GDM1 (cell line): ENCODE data around the gene CHRNB1.

ENCODE experiments used
- DNase-seq: peaks from one replicate; lab custom pipeline; 2025; lab: John Stamatoyannopoulos, UW

CHRNB1 gene

DNA sequence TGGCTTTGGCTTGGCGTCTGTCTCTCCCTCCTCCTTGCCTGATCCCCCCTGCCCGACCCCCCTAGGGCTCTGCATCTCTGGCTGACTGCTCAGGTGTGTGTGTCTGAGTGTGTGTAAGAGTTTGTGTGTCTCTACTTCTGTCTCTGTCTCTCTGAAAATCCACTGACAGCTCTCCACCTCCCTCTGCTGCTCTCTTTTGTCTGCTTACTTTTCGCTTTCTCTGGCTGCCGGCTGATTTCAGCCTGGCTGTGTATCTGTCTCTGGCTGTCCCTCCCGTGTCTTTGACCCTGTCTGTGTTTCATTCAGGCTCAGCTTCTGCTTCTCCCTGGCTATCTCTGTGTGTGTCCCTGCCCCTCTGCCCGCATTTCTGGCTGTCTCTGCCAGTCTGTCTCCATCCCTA lies 28.5 kb upstream of the CHRNB1 start:
- DNase-seq: no peak

DNA sequence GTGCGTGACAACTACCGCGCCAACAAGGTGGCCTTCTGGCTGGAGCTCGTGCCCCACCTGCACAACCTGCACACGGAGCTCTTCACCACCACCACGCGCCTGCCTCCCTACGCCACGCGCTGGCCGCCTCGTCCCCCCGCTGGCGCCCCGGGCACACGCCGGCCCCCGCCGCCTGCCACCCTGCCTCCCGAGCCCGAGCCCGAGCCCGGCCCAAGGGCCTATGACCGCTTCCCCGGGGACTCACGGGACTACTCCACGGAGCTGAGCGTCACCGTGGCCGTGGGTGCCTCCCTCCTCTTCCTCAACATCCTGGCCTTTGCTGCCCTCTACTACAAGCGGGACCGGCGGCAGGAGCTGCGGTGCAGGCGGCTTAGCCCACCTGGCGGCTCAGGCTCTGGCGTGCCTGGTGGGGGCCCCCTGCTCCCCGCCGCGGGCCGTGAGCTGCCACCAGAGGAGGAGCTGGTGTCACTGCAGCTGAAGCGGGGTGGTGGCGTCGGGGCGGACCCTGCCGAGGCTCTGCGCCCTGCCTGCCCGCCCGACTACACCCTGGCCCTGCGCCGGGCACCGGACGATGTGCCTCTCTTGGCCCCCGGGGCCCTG lies 27.7 kb upstream of the CHRNB1 start:
- no peak for DNase-seq

DNA sequence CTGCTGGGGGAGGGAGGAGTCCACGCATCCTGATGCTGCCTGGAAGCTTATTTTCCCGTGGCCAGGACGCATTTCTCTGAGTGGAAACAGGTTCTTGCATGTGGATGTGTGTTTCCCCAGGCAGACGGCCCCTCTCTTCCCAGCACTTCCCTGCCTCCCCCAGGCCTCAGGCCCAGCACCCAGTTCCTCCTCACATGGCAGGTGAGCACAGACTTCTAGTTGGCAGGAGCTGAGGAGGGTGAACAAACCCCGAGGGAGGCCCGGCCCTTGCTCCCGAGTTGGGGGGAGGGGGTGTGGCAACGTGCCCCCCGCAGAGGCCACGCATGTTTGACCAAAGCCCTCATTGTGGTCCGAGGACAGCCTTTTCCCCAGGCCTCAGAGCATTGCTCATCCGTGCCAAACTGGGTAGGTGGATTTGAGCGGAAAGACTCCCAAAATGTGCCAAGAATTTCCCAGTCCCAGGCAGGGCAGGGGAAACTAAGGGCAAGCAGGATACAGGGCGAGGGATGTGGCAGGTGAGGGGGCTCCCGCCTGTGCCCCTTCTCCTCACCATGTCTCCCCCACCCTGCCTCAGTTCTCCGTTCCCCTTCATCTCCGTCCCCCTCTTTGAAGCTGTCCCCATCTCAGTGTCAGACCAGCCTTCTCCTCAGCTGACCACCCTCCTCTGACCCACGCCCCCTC lies 26.2 kb upstream of the CHRNB1 start:
- DNase-seq: no peak

DNA sequence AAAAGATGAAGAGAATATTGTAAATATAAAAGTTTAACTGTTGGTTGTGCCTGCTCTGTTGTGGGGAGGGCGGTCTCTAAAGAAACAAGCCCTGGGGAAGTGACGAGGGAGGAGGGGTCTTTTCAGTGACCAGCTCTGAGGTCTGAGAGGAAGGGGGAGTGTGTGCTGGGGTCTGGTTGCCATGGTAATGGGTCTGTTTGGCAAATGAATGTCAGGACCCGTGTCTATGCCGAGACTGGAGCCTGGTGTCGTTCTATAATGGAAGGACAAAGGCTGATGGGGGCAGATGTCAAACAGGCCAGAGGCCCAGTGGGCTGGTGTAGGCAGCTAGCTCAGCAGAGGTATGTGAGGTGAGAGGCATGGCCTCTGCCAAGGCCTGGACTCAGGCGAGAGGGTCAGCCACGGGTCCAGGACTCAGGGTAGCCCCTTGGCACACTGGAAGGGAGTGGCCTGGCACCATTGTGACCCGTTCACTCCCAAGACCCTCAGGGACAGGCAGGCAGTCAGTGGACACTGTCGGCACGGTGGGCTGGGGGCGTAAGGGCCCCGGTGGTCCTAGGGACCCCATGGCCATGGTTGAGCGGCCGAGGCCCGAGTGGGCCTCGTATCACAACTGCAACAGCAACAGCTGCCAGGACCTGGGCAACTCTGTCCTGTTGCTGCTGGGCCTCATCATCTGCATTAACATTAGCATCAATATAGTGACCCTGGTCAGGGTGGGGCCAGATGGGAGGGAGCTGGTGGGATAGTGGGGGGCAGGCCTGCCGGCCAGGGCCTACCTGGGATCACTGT lies 24.8 kb upstream of the CHRNB1 start, which contains the start of gene SPEM1:
Gene SPEM1, plus strand, starts transcription at position 506 of the 792 bp plus-strand sequence. Its CDS starts 61 bp downstream, at position 567.
- no peak for DNase-seq

DNA sequence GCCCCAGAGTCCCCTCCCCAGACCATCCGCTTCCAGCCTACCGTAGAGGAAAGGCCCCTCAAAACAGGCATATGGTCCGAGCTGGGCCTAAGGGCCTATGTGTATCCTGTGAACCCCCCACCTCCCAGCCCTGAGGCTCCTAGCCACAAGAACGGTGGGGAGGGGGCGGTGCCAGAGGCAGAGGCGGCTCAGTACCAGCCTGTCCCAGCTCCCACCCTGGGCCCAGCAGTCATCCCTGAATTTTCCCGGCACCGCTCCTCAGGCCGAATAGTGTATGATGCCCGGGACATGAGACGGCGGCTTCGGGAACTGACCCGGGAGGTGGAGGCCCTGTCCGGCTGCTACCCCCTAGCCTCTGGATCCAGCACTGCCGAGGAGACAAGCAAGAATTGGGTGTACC lies 23.7 kb upstream of the CHRNB1 start:
- no peak for DNase-seq

DNA sequence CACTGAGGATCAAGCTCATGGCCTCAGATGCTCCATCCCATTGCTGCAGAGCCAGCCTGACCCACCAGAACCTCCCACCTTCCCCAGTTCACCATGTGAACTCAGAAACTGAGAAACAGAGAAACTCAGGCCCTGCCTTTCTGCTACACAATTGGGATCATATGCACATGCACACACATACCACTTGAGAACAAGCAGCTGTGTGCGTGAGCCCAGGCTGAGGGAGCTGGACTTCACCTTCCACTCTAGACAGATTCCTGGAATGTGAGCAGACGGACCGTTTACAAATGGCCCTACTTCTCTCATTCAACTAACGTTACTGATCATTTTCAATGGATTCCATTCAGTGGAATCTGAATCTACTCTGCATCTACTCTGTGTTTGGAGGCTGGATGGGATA lies 21.2 kb upstream of the CHRNB1 start:
- DNase-seq: no peak

DNA sequence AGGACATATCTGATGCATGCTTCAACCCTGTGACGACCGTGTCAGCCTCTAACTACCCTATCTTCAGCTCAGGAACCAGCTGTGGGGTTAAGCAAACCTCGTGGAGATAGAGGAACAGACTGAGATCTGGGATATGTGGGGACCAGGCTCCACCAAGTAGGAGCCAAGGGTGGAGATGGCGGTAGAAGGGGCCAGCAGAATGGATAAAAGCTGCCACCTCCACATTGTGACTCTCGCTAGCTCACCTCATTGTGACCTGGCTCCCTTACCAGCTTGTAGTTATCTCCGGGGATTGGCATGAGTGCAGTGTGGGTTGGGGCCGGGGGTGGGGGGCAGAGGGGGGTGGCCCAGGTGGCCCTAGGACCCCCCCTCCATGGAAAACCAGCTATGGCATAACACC lies 19.5 kb upstream of the CHRNB1 start, which contains the start of gene SPEM2:
Gene SPEM2, plus strand, starts transcription at position 301 of the 400 bp plus-strand sequence. Its CDS starts 73 bp downstream, at position 374.
- DNase-seq: no peak

DNA sequence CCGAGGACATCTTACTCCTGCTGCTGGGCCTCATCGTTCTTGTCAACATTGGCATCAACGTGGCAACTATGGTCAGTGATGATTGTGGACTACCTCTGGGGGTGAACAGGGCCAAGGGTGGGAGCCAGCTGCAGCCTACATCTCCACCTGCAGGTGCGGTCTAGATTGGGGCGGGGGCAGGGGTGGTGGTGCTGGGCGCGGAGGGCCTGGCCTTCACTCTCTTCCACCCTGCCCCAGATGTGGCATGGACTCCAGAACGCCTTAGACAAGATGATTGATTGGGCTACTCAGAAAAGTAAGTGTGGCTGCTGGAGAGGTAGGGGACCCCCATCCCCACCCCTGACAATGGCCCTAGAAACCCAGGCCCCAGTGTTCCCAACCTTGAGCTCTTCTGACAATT lies 19.1 kb upstream of the CHRNB1 start:
- DNase-seq: no peak

DNA sequence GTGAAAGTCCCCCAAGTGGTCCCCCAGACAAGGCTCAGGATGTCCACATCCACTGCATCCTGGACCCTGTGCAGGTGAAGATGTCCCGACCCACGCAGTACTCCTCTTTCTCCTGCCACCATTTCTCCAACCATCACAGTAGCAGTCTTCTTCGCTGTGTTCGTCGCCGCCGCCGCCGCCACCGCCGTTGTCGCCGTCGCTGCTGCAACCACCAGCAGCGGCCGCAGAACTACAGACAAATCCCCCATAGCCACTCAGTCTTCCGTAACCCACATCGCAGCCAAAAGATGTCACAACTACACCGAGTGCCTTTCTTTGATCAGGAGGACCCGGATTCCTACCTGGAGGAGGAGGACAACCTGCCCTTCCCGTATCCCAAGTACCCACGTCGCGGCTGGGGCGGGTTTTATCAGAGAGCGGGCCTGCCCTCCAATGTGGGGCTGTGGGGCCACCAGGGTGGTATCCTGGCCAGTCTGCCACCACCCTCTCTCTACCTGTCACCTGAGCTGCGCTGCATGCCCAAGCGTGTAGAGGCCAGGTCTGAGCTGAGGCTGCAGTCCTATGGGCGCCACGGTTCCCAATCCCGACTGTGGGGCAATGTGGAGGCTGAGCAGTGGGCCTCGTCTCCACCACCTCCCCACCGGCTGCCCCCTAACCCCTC lies 18.5 kb upstream of the CHRNB1 start:
- no peak for DNase-seq

DNA sequence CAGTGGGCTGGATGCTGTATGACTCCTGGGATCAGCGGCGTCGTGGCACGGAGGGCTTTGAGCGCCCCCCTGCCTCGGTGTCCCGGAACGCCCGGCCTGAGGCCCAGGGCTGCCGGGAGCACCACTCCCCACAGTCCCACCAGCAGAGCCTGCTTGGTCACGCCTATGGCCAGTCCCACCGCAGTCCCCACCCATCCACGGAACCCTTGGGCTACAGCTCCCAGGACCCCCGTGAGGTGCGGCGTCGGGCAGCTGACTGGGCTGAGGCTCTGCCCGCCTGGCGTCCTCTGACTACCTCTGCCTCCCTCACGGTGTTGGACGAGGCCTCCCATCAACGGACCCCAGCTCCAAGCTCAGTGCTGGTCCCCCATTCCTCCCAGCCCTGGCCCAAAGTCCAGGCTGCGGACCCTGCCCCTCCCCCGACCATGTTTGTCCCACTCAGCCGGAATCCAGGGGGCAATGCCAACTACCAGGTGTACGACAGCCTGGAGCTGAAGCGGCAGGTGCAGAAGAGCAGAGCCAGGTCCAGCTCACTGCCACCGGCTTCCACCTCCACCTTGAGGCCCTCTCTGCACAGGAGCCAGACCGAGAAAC lies 17.9 kb upstream of the CHRNB1 start:
- no peak for DNase-seq

DNA sequence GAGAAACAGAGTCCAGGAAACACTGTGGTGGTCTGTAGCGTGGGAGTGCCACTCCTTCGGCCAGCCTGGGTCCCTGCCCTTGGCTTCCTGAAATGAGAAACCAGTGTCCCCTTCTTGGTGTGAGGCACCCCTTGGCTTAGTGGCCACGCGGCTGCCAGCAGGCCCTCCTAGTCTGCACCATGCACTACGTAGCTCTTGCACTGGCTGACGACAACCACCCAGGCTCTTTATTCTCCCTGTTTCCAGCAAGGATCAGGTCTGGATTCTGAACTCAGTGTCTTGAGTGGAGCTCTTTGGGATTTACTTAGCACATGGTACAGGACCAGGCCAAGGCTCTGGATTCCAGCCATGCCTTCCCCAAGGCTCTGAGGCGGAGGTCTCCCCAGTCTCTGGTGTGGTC lies 17.3 kb upstream of the CHRNB1 start:
- DNase-seq: no peak

DNA sequence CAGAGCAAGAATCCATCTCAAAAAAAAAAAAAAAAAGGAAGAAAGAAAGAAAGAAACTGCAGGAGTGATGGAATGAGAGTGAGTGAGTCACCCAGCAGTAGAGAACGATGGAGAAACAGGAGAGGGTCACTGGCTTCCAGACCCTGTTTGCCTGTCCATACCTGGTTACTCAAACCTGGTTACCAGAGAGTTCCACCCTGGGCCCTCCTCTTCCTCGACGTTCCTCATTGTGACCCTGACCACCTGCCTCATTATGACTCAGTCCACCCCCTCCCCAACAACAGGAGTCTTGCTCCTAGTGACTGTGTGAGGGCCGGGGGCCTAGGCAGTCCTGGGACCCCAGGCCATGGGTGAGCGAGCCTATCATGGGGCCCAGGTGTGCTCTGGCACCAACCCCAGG lies 16.3 kb upstream of the CHRNB1 start, which contains the start of gene SPEM3:
Gene SPEM3, plus strand, starts transcription at position 301 of the 400 bp plus-strand sequence. Its CDS starts 46 bp downstream, at position 347.
- no peak for DNase-seq

DNA sequence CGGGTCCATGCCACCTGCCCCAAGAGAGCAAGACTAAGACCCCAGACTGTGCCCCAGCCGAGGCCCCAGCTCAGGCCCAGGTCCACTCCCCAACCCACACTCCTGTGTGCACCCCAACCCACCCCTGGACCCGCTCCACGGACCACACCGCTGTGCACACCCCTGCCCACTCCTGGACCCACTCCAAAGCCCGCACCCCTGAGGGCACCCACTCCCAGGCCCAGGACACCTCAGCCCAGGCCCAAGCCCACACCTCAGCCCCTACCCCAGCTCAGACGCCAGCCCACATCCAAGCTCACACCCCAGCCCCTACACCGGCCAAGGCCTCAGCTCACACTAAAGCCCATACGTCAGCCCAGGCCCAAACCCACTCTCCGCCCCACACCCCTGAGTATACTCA lies 15.1 kb upstream of the CHRNB1 start:
- no peak for DNase-seq

DNA sequence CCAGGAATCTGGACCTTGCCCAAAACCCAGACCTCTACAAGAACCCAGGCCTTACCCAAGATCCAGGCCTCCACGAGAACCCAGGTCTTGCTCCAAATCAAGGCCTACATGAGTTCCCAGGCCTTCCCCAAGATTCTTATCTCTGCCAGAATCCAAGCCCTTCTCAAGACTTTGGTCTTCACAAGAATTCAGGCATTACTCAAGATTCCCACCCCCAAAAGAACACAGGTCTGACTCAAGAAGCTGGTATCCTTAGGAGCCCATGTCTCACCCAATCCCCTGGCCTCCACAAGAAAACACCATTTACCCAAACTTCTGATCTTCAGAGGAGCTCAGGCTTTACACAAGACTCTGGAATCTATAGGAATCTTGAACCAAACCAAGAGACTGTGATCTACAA lies 13.6 kb upstream of the CHRNB1 start:
- no peak for DNase-seq

DNA sequence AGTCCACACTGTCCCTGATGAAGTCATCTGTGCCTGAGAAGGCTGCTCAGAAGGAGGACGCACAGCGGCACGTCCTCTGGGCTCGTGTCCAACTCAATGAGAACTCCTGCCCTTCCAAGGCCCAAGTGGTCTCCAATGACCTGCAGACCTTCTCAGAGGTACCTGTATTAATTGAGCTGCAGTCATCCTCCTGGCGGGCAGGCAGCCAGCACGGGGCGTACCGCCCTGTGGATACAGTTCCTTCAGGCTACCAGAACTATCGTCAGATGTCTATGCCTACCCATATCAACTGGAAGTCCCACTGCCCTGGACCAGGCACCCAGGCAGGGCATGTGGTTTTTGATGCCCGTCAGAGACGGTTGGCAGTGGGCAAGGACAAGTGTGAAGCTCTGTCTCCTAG lies 12.6 kb upstream of the CHRNB1 start:
- DNase-seq: no peak

DNA sequence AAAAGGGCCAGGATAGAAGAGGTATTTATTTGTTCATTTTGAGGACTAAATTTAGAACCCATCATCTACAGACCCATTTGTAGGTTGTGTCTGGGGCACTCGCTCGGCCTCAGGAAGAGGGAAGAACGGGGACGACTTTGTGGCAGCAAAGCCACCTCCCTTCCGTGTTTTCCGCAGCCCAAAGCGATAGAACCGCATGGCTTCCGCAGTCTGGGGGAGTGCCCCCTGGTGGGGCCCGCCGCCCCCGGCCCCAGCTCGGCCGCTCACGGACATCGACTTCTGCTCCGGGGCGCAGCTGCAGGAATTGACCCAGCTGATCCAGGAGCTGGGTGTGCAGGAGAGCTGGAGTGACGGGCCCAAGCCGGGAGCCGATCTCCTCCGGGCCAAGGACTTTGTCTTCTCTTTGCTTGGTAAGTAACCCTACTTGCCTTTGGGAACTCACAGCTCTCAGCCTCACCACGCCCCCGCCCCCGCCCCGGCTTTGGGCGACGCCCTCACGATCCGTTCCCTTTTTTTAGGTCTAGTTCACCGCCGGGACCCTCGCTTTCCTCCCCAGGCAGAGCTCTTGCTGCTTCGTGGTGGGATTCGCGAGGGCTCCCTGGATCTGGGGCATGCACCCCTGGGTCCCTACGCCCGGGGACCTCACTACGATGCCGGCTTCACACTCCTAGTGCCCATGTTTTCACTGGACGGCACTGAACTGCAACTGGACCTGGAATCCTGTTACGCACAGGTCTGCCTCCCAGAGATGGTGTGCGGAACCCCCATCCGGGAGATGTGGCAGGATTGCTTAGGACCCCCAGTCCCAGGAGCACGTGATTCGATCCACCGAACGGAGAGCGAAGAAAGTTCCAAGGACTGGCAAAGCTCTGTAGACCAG lies 8.9 kb upstream of the CHRNB1 start:
- peak; percentile 70 for DNase-seq

DNA sequence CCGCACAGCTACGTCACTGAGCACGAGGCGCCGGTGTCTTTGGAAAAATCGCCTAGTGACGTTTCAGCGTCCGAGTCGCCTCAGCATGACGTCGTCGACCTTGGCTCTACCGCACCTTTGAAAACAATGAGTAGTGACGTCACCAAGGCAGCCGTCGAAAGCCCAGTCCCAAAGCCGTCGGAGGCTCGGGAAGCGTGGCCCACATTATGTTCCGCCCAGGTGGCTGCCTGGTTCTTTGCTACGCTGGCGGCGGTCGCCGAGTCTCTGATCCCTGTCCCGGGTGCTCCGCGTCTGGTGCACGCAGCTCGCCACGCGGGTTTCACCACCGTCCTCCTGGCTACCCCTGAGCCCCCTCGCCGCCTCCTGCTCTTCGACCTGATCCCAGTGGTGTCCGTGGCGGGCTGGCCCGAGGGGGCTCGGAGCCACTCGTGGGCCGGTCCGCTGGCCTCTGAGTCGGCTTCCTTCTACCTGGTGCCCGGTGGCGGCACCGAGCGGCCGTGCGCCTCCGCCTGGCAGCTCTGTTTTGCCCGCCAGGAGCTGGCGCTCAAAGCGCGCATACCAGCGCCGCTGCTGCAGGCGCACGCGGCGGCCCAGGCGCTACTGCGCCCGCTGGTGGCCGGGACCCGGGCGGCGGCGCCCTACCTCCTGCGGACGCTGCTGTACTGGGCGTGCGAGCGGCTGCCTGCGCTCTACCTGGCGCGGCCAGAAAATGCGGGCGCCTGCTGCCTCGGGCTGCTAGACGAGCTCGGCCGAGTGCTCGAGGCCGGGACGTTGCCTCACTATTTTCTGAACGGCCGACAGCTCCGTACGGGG lies 8.1 kb upstream of the CHRNB1 start:
- no peak for DNase-seq

DNA sequence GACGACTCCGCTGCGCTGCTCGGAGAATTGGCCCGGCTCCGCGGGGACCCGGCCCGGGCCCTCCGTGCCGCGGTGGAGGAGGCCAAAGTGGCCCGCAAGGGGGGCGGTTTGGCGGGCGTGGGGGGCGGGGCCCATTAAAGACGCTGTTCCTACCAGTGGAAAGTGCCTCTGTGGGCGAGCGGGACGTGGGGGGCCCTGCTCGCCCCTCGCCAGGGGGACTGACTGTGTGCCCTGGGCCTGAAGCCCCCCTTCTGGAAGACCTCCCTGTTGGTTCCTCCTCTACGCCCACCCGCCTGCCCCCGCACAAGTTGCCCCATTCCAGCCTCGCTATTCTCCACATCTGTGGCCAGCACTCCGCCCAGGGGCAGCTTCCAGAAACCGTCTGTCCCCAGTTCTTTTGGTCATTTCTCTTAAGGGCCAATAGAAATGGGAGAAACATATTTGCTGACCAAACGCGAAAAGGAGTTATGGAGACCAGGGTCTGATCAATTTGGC lies 7.4 kb upstream of the CHRNB1 start:
- no peak for DNase-seq

DNA sequence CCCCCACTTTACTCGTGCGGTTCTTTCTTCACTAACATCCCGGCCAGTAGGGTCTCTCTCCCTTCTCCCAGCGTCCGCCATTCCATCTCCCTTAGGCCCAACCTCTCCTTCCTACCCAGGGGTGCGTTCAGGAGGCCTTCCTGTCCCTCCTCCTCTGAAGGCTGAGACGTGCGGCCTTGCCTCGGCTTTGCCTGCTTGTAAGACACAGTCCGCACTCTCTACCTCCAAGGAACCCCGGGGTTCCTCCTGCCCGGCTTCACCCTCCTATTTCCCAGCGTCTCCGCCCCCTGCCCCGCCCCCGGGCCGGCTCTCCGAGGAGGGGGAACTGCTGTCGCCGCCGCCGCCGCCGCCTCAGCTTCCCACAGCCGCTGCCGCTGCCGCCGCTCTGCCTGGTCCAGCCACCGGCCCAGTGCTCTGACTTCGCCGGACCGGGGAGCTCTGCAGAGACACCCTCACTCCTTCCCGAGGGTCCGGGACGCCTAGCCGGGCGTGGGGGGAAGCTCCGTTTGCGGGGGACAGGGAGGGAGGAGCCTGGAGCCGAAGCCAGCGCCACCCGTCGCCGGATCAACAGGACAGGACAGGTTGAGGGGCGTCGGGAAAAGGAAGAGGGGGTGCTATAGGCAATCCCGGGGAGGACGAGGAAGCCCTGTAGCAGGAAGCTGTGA lies 6.8 kb upstream of the CHRNB1 start:
- DNase-seq: no peak
